ENCODE results near the gene DNAJC17.

Gene DNAJC17

GRCh38 chr15:40829115-40829514, 21.8 kb upstream of the DNAJC17 start:
- DNase-seq (ENCODE audit: low read depth) = no peak

DNA sequence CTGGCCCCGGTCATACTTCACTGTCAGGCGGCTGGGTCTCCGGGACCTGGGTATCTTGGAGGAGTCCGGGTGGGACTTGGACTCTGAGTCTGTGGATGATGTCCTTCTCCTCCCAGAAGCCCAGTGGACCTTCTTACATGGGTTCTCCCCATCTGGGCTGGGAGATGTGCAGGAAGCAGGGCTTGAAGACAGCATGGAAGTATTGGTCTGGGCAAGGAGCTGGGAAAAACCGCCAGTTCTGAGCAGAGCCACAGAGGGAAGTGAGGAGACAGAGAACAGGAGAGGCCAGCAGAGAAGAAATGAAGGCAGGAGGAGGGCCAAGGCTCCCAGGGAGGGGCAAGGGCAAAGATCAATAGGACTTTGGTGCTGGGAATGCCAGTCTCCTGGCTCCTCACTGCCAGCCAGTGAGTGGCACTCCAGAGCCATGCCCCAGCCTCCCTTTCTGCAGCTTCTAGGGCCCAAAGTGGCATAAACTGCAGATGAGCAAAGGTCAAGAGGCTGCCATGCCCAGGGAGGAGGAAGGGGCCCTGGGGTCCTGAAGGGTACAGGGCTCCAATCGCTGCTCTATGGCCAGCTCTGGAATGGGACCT, 21.3 kb upstream of the DNAJC17 start, which contains the start of gene PPP1R14D:
TSS of gene PPP1R14D (minus strand) at position 262 of the 590 bp plus-strand sequence. CDS start at position 195, 67 bp downstream.
- DNase-seq (ENCODE audit: low read depth) = no peak

GRCh38 chr15:40826423-40827075, 19.3 kb upstream of the DNAJC17 start:
- no peak for DNase-seq (ENCODE audit: low read depth)

DNA sequence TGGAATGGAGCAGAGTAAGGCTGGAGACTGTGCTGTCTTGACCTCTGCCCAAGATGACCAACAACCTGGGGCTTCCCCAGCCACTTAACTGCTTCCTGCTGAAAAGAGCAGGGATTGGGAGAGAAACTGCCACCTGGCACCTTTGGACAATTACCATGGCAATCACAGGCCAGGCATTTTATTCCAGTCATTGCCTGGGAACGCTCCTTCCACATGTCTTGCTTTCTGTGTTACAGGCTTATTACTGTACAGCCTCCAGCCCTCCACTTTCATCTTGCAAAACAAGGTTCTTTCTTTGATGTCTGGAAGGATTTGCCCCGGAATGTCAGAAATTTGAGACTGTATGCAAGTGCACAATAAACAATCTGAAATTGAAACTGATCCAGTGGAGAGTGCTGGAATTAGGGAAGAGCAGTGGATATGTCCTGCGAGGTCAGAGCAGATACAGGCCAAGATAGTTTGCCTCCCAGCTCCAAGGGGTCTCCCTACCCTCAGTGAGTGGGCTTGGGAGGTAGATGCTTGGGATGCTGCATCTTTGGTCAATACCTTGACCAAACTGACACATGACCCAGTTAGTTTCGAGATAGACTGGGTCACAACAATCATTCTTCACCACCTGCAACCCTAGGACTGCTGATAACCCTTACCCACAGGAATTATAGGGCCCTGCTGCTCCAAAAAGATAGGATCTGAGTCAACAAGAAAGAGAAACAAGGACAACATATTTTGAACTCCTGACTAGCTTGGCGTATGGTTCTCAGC, 18.6 kb upstream of the DNAJC17 start:
- DNase-seq (ENCODE audit: low read depth) = no peak

DNA sequence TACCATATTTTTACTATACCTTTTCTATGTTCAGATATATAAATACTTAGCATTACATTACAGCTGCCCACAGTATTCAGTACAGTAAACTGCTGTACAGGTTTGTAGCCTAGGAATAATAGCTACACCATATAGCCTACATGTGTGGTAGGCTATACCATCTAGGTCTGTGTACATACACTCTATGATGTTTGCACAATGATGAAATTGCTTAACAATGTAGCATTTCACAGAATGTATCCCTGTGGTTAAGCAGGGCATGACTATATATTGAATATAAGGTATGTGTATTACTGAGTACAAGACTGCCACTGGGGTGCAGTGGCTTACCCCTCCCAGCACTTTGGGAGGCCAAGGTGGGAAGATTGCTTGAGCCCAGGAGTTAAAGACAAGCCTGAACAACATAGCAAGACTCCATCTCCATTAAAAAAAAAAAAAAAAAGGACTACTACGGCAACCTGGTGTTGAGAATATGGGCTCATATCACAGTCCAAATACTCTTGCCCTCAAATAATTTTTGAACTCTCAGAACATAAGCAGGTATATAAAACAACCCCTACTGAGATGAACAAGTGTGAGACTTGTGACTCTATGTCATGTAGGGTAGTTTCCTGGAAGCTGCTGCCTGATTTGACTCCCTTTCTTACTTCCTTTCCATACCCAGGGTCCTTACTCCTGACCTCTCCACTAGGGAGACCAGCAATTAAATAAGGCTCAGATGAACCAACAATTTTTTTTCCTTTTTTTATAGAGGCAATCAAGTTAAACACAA, 16.5 kb upstream of the DNAJC17 start:
- DNase-seq (ENCODE audit: low read depth) = no peak

GRCh38 chr15:40821195-40821594, 13.9 kb upstream of the DNAJC17 start:
- no peak for DNase-seq (ENCODE audit: low read depth)

- no peak for DNase-seq (ENCODE audit: low read depth)
These were observed 11.8 kb upstream of the DNAJC17 start for GRCh38 chr15:40819048-40819447.

DNA sequence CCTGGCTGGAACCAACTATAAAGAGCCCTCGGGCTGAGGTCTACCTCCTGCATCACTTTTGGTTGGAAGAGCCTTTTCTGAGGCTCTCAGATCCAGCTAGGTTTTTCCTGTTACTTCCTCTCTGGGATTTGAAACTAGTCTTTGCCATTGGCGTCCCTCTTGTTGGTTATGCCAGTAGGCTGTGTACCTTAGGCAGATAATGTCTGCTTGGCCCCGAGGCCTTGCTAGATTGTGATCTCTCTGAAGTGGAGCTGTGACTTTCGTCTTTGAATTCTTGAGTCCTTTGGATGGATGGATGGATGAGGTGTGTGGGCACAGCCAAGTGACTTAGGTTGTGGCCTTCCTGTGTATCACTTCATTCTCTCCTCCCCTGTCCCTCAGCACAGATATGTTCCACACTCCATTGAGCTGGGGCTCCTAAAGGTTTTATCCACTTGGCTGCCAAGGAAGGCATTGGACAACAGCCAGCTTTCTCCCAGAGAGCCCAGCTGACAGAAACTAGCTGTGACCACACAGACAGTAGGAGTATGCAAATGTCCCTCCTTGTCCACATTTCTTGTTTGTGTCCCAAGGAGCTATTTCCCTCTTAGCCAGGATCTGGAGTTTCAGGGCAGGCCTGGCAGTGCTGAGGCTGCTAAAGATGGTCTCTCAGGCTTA, 7.9 kb upstream of the DNAJC17 start:
- DNase-seq (ENCODE audit: low read depth) = no peak

DNA sequence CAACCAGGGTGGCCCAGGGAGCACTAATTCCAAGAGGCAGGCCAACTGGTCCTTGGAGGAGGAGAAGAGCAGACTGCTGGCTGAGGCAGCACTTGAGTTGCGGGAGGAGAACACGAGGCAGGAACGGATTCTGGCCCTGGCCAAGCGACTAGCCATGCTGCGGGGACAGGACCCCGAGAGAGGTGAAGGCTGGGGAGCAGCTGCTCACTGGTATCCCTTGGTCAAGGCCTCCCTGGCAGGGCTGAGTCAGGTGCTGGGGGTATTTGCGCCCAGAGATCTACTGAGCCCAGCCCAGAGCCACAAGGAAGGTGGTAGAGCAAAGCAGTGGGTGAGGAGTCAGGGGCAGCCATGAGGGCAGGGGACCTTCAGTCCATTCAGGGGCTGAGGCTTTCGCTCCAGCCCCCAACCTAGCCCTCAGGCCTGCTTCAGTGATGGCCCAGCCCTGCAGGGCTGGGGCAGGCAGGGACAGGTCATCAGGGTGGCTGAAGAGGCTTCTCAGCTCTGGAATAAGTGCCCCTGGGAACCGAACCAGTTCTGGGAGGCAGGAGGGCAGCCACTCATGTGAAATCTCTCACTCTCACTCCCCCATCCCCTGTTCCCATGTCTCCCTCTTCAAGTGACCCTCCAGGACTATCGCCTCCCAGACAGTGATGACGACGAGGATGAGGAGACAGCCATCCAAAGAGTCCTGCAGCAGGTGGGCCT, 5.6 kb upstream of the DNAJC17 start:
- no peak for DNase-seq (ENCODE audit: low read depth)

DNA sequence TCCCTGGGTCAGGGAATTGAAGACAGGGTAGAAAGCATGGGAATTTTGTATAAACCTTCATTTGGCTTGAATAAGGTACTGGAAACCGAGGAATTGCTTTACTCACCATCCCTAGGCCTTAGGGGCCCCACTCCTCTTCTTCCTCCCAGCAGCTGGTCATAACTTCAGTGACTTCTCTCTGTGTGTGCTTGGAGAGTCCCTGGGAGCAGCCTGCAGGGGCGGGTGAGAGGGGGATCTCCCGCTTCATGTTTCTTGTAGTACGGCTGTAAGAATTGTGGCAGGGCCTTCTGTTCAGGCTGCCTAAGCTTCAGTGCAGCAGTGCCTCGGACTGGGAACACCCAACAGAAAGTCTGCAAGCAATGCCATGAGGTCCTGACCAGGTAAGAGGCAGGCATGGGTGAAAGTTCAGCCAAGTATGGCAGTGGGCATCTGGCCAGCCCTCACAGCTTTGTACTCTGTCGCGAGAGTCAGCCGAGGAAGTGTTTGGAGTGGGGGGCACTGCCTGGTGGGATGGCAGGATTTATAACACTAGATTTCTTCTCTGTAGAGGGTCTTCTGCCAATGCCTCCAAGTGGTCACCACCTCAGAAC, 1.7 kb upstream of the DNAJC17 start:
- no peak for DNase-seq (ENCODE audit: low read depth)

DNA sequence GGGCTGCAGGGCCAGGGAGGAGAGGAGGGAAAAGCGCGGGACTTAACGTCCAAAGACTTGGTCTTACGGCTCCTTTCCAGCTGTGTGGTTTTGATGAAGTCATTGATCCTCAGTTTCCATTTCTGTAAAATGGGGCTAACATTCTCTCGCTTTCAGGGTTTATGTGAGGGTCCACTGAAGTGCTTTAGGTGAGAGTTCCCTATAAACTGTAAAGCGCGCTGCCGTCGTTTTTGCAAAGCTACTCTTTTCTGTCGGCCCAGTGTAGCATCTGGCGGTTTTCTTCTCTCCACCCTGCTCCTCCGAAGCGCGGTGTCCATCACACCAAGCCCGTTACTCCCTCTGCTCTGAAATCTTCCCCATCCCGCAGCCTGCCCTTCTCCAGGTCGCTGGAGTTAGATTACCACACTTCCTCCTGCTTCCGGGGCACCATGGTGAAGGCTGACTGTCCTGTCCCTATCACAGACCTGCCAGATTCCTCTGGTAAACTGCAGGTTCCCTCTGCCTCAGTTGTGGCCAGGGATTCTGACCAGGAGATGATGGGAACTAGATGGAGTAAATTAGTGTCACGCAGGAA, 702 bp upstream of the DNAJC17 start:
- no peak for DNase-seq (ENCODE audit: low read depth)

GRCh38 chr15:40806672-40807027, 623 bp downstream of the DNAJC17 start:
- DNase-seq (ENCODE audit: low read depth) = no peak

GRCh38 chr15:40803688-40804087, 3.6 kb downstream of the DNAJC17 start:
- no peak for DNase-seq (ENCODE audit: low read depth)

- DNase-seq (ENCODE audit: low read depth) = no peak
These were observed 4.2 kb downstream of the DNAJC17 start for GRCh38 chr15:40803076-40803475.

- no peak for DNase-seq (ENCODE audit: low read depth)
These were observed 7.8 kb downstream of the DNAJC17 start for GRCh38 chr15:40799523-40799922.

DNA sequence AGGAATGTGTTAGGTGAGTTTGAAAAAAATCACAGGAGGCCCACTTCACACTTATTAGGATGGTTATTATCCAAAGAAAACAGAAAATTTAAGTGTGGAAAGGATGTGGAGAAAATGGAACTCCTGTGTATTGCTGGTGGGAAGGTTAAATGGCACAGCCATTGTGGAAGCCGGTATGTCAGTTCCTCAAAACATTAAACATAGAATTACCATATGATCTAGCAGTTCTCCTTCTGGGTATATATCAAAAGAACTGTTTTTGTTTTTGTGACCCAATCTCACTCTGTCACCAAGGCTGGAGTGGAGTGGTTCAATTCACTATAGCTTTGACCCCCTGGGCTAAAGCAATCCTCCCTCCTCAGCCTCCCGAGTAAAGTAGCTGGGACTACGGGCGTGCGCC, 10.8 kb downstream of the DNAJC17 start:
- no peak for DNase-seq (ENCODE audit: low read depth)

DNA sequence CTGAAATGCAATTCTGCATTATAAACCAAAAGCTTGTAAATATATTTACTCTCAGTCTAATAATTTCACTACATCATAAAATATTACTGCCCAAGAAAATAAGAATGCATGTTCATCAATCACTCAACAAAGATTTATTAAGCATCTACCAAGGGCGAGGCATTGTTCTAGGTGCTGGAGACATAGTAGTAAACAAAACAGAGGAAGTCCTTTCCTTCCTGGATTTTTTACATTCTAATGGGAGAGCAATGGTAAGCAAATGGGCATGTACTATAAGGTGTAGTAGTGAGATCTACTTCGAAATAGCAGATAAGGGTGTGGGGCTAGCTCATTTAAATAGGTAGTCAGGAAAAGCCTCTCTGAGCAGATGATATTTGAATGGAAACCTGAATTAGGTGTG, 11.2 kb downstream of the DNAJC17 start:
- DNase-seq (ENCODE audit: low read depth) = no peak

DNA sequence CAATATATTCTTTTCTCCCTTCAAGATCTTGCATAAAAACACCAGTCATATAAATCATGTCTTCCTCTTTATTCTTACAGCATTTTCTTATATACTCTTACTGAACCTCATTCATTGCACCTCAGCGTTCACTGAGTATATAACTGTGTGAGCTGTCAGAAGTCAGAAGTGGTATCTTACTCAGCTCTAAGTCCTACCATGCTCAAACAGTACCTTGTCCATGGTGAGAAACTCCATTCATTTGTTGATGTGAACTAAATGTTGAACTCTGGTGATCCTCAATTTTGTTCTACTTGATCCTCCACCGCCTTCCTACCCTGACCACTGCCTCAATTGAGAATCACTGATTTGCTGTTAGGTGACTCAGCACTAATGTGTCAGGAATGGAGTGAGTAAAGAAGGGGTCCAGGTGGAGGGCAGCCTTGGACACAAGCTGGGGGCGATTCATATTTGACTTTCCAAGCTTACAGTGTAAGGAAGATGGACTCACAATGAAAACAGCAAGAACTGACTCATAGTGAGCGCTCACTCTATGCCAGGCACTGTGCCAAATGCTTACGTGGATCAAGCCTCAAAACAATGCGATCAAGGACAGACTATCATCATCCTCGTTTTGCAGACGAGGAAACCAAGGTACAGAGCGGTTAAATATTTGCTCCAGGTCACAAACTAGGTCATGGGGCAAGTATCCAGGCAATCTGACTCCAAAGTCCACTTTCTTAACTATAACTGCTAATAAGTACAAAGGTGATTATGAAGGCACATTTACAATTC, 13.9 kb downstream of the DNAJC17 start:
- no peak for DNase-seq (ENCODE audit: low read depth)

GRCh38 chr15:40792394-40792793, 14.9 kb downstream of the DNAJC17 start:
- DNase-seq (ENCODE audit: low read depth) = no peak

DNA sequence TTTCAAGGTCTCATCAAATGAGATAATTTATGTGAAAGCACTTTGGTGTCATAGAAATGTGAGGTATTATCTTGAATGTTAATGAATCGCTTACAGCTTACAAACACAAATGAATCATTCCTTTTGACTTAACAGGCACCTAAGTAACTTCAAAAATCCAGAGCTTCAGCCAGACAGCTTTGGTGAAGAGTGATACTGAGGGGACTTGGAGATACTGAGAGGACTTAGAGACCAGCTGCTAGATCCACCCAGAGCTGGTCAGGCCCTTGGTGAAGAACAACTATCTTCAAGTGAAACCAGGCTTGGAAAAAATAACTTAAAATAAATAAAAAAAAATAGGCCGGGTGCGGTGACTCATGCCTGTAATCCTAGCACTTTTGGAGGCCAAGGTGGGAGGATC, 16.6 kb downstream of the DNAJC17 start:
- no peak for DNase-seq (ENCODE audit: low read depth)
